Loucy (cell line): ENCODE measurements around the gene CEMIP2.

Source experiments
- H2AFZ ChIP-seq: fragments of 200-600 bp; sonication (generic); 2 replicates; pipeline ENCODE4 v1.6.0; 2016; ENCODE audit warnings: antibody characterized with exemption, mild to moderate bottlenecking, low read length, moderate library complexity
- H3F3A ChIP-seq: fragments of 200-600 bp; 2 replicates; pipeline ENCODE4 v1.6.0; 2016; ENCODE audit warnings: antibody characterized with exemption, low read depth, mild to moderate bottlenecking
- H3K27me3 ChIP-seq: fragments of 200-600 bp; sonication (generic); 2 replicates; pipeline ENCODE4 v1.6.1; 2014; ENCODE audit warnings: low read length, mild to moderate bottlenecking; ENCODE audit not compliant: insufficient read depth, poor library complexity, severe bottlenecking
- H3K36me3 ChIP-seq: fragments of 200-600 bp; sonication (generic); 2 replicates; pipeline ENCODE4 v1.6.1; 2016; ENCODE audit warnings: low read length; ENCODE audit not compliant: insufficient read depth
- H3K4me1 ChIP-seq: fragments of 200-600 bp; sonication (generic); 2 replicates; pipeline ENCODE4 v1.5.1; 2014; ENCODE audit warnings: low read length, mild to moderate bottlenecking; ENCODE audit not compliant: insufficient read depth, poor library complexity, severe bottlenecking
- H3K4me2 ChIP-seq: fragments of 200-600 bp; sonication (generic); 2 replicates; pipeline ENCODE4 v1.6.0; 2014; ENCODE audit warnings: antibody characterized with exemption, low read length, low read depth, mild to moderate bottlenecking; ENCODE audit not compliant: poor library complexity, severe bottlenecking
- H3K4me3 ChIP-seq: fragments of 200-600 bp; sonication (generic); 2 replicates; pipeline ENCODE4 v1.5.1; 2014; ENCODE audit warnings: low read length, mild to moderate bottlenecking, mixed read lengths; ENCODE audit not compliant: poor library complexity, severe bottlenecking
- H3K79me2 ChIP-seq: fragments of 200-600 bp; sonication (generic); 2 replicates; pipeline ENCODE4 v1.6.1; 2014; ENCODE audit warnings: low read length; ENCODE audit not compliant: insufficient read depth
- H3K9ac ChIP-seq: fragments of 200-600 bp; sonication (generic); 2 replicates; pipeline ENCODE4 v1.6.0; 2014; ENCODE audit warnings: mild to moderate bottlenecking, low read depth, low read length, moderate library complexity; ENCODE audit not compliant: poor library complexity, severe bottlenecking
- H3K9me2 ChIP-seq: fragments of 200-600 bp; sonication (generic); replicated peaks from 2 replicates; pipeline ENCODE4 v1.6.1; 2016; ENCODE audit warnings: low read depth, low read length, mixed read lengths
- H3K9me3 ChIP-seq: fragments of 200-600 bp; sonication (generic); 2 replicates; pipeline ENCODE4 v1.6.1; 2014; ENCODE audit warnings: mild to moderate bottlenecking, antibody characterized with exemption, low read length, low read depth; ENCODE audit not compliant: insufficient read depth
- H4K20me1 ChIP-seq: fragments of 200-600 bp; sonication (generic); 2 replicates; pipeline ENCODE4 v1.6.0; 2014; ENCODE audit warnings: antibody characterized with exemption, low read length, mild to moderate bottlenecking; ENCODE audit not compliant: insufficient read depth, poor library complexity, severe bottlenecking
- EZH2phosphoT487 ChIP-seq: fragments of 200-600 bp; IDR thresholded peaks from 2 replicates; pipeline ENCODE4 v1.6.1; 2018; ENCODE audit warnings: antibody characterized with exemption, mild to moderate bottlenecking, moderate library complexity, borderline replicate concordance
- TF ChIP-seq, protein P1 (sequence below): fragments of 200-600 bp; sonication (generic); conservative IDR thresholded peaks from 2 replicates; pipeline ENCODE4 v1.5.1; 2014; ENCODE audit warnings: mild to moderate bottlenecking, antibody characterized with exemption, low read length

Gene CEMIP2

DNA sequence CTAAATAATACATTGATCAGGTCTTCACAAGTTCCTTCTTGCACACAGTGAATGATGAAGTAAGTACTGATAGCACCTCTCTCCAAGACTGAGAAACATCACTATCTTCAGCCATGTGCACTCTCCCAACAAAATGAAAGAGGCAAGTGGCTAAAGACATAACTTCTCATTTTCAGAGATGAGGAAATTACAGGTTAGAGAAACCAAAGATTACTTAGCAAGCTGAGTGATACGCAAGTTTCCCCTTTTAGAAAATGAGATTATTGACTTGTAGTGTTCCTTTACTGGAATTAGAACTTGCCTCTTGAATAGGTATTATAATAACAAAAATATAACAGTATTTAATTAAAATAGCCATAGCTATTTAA, 21.6 kb downstream of the CEMIP2 start:
- Histone ChIP-seq H2AFZ (no peak overlapping the region), H3F3A (no peaks in the 10 kb centered on the region), H3K4me1 (no peaks in the 10 kb centered on the region), H4K20me1 (peaks cover under 1% of the 10 kb centered on the region), H3K9ac (no peak overlapping the region), H3K27me3 (no peaks in the 10 kb centered on the region), H3K79me2 (peaks cover 11% of the 10 kb centered on the region), H3K4me2 (no peak overlapping the region), H3K36me3 (peaks cover 21% of the 10 kb centered on the region; the same call in 1 of the 2 replicates), H3K4me3 (no peak overlapping the region), H3K9me2 (no peaks in the 10 kb centered on the region), H3K9me3 (no peaks in the 10 kb centered on the region)
- no peak for TF ChIP-seq EZH2phosphoT487
- TF ChIP-seq, protein P1, sequence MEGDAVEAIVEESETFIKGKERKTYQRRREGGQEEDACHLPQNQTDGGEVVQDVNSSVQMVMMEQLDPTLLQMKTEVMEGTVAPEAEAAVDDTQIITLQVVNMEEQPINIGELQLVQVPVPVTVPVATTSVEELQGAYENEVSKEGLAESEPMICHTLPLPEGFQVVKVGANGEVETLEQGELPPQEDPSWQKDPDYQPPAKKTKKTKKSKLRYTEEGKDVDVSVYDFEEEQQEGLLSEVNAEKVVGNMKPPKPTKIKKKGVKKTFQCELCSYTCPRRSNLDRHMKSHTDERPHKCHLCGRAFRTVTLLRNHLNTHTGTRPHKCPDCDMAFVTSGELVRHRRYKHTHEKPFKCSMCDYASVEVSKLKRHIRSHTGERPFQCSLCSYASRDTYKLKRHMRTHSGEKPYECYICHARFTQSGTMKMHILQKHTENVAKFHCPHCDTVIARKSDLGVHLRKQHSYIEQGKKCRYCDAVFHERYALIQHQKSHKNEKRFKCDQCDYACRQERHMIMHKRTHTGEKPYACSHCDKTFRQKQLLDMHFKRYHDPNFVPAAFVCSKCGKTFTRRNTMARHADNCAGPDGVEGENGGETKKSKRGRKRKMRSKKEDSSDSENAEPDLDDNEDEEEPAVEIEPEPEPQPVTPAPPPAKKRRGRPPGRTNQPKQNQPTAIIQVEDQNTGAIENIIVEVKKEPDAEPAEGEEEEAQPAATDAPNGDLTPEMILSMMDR = no peak

DNA sequence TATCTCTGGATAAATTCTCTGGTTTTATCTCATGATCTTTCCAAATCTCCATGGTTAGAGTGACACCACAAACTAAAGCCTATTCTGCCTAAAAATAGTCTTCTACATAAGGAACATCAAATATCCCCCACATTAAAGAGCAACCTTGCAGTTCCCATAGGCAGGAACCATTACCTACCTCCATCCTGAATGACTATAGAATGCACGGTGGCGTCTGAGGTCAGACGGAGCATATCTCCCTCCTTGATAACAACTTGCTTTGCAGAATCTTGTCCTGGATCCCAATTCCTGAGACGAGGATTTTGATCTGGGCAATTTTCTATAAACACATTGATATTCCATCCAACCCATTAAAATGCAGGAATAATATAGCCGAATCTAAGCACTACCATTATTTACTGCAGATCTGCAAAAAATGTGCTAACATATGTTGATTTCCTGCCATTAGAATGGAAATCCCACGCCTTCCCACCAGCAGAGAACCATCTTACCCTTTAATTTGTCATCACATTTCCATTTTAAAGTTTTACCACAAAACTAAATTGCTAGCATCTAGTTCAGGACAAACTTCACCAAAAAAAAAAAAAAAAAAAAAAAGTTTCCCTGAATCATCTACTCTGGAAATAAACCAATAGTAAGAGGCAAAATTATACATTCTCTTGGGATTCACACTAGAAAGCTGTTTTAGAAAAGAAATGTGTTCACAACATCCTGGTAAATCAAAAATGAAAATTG, 22.1 kb downstream of the CEMIP2 start:
- H3K79me2 ChIP-seq = peaks cover 6% of the 10 kb centered on the region
- no peaks in the 10 kb centered on the region for H3F3A ChIP-seq
- no peaks in the 10 kb centered on the region for H3K9me2 ChIP-seq
- TF ChIP-seq, protein P1 = no peak
- TF ChIP-seq EZH2phosphoT487 = no peak
- no peaks in the 10 kb centered on the region for H4K20me1 ChIP-seq
- H3K4me1 ChIP-seq = no peaks in the 10 kb centered on the region
- H3K4me2 ChIP-seq = no peak overlapping the region
- peaks cover 21% of the 10 kb centered on the region; the same call in 1 of the 2 replicates for H3K36me3 ChIP-seq
- no peaks in the 10 kb centered on the region for H3K27me3 ChIP-seq
- H3K9me3 ChIP-seq = no peaks in the 10 kb centered on the region
- no peak overlapping the region for H2AFZ ChIP-seq
- H3K9ac ChIP-seq = no peak overlapping the region
- no peak overlapping the region for H3K4me3 ChIP-seq

DNA sequence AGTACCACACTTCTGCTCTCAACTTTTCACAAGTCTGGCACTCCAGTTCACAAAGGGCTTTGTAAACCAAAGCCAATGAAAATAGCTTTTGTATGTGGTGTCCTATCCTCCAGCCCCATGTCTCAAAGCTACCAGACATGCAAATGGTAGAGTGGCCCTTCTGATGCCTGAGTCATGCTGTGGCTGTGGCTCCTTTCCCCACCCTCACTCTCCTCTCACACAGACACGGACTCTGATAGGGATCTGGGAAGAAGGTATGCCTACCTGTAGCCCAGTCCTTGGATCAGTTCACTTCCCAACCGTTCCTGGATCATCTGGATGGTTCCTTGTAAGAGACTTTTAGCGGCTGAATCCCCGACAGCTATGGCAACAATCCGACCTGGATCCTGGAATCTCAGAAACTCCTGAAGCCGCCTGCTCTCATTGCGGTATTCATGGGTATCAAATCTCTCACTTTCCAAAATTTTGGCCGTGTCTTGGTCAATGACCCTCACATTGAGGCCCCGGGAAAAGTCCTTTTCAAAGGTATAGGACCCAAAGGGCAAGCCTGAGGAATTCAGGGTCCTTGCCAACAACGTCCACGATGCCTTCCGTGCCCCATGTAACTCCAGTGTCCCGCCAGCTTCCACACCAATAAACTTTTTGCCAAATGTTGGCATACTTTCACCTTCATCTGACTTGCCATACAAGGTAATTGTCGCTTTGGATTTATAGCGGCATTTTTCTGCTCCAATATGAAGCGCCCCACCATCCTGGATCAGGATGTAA, 23.4 kb downstream of the CEMIP2 start:
- Histone ChIP-seq H3K9ac (no peak overlapping the region), H3K4me3 (no peak overlapping the region), H3K79me2 (no peaks in the 10 kb centered on the region), H3K9me2 (no peaks in the 10 kb centered on the region), H3K4me1 (no peaks in the 10 kb centered on the region), H3K9me3 (no peaks in the 10 kb centered on the region), H3K4me2 (no peak overlapping the region), H4K20me1 (no peaks in the 10 kb centered on the region), H3K27me3 (no peaks in the 10 kb centered on the region), H2AFZ (no peak overlapping the region), H3K36me3 (peaks cover 21% of the 10 kb centered on the region; the same call in 1 of the 2 replicates), H3F3A (no peaks in the 10 kb centered on the region)
- no peak for TF ChIP-seq EZH2phosphoT487
- TF ChIP-seq, protein P1 = no peak
